ENCODE data around the gene SLC23A3.

Gene SLC23A3

GRCh38 chr2:219131327-219131726 is 38.5 kb downstream of the SLC23A3 start:
- POLR2A ChIA-PET = interaction anchor here (1.1 kb wide), 1 partner anchor 23 kb away, joined by 3 read pairs; no protein-coding TSS in a partner anchor
- TF ChIP-seq ARNT (IDR thresholded peaks at IDR 0.05) (no peak), FOXA1 (IDR thresholded peaks at IDR 0.05) (no peak), FOXM1 (IDR thresholded peaks at IDR 0.05; ENCODE audit: borderline replicate concordance) (no peak), NFRKB (IDR thresholded peaks at IDR 0.05) (no peak), ELF4 (IDR thresholded peaks at IDR 0.05) (no peak), TARDBP (IDR thresholded peaks at IDR 0.05) (no peak), PKNOX1 (IDR thresholded peaks at IDR 0.05) (no peak)
- no peak for DNase-seq (ENCODE audit: extremely low spot score)
- CTCF ChIA-PET = interaction anchor here (0.6 to 1.7 kb wide), 2 partner anchors 9 to 23 kb away, joined by 4 to 5 read pairs; no protein-coding TSS in a partner anchor

- TF ChIP-seq BHLHE40 (IDR thresholded peaks at IDR 0.05; ENCODE audit: borderline replicate concordance) (no peak), TARDBP (IDR thresholded peaks at IDR 0.05) (no peak), SUZ12 (IDR thresholded peaks at IDR 0.05) (no peak), NFRKB (IDR thresholded peaks at IDR 0.05) (no peak), FOXA1 (IDR thresholded peaks at IDR 0.05) (no peak), LEF1 (IDR thresholded peaks at IDR 0.05; ENCODE audit: borderline replicate concordance) (no peak), L3MBTL2 (conservative IDR thresholded peaks at IDR 0.05) (no peak), ZNF384 (IDR thresholded peaks at IDR 0.05) (no peak), SP1 (IDR thresholded peaks at IDR 0.05) (no peak), PKNOX1 (IDR thresholded peaks at IDR 0.05) (no peak), FOXM1 (IDR thresholded peaks at IDR 0.05; ENCODE audit: borderline replicate concordance) (no peak), ARNT (IDR thresholded peaks at IDR 0.05) (no peak), CTBP1 (IDR thresholded peaks at IDR 0.05; ENCODE audit: borderline replicate concordance) (no peak), HDGF (IDR thresholded peaks at IDR 0.05; ENCODE audit: borderline replicate concordance) (no peak), FOXK2 (IDR thresholded peaks at IDR 0.05) (no peak), ELF4 (IDR thresholded peaks at IDR 0.05) (no peak)
- POLR2A ChIA-PET = no interaction called here
- DNase-seq (ENCODE audit: extremely low spot score) = no peak
- CTCF ChIA-PET = interaction anchor here (0.6 kb wide), 1 partner anchor 56 kb away, joined by 3 read pairs; no protein-coding TSS in a partner anchor
Observed at GRCh38 chr2:219129589-219129988, 40.2 kb downstream of the SLC23A3 start.

GRCh38 chr2:219128396-219128795 is 41.4 kb downstream of the SLC23A3 start:
- no peak for DNase-seq (ENCODE audit: extremely low spot score)
- CTCF ChIA-PET = interaction anchor here (1.0 kb wide), 1 partner anchor 9 kb away, joined by 4 read pairs; no protein-coding TSS in a partner anchor
- TF ChIP-seq SUZ12 (IDR thresholded peaks at IDR 0.05) = no peak
- no peak for TF ChIP-seq TARDBP (IDR thresholded peaks at IDR 0.05)
- no peak for TF ChIP-seq HDGF (IDR thresholded peaks at IDR 0.05; ENCODE audit: borderline replicate concordance)
- no peak for TF ChIP-seq FOXM1 (IDR thresholded peaks at IDR 0.05; ENCODE audit: borderline replicate concordance)
- TF ChIP-seq CTBP1 (IDR thresholded peaks at IDR 0.05; ENCODE audit: borderline replicate concordance) = no peak
- no peak for TF ChIP-seq BHLHE40 (IDR thresholded peaks at IDR 0.05; ENCODE audit: borderline replicate concordance)
- TF ChIP-seq LEF1 (IDR thresholded peaks at IDR 0.05; ENCODE audit: borderline replicate concordance) = no peak
- TF ChIP-seq ELF4 (IDR thresholded peaks at IDR 0.05) = no peak
- TF ChIP-seq SP1 (IDR thresholded peaks at IDR 0.05) = no peak
- no peak for TF ChIP-seq NFRKB (IDR thresholded peaks at IDR 0.05)
- POLR2A ChIA-PET = no interaction called here

GRCh38 chr2:219127037-219127635 is 42.7 kb downstream of the SLC23A3 start:
- TF ChIP-seq NFRKB (IDR thresholded peaks at IDR 0.05) (no peak), FOXA1 (IDR thresholded peaks at IDR 0.05) (no peak), CTBP1 (IDR thresholded peaks at IDR 0.05; ENCODE audit: borderline replicate concordance) (no peak), FOXM1 (IDR thresholded peaks at IDR 0.05; ENCODE audit: borderline replicate concordance) (no peak), ELF4 (IDR thresholded peaks at IDR 0.05) (no peak), L3MBTL2 (conservative IDR thresholded peaks at IDR 0.05) (no peak), BHLHE40 (IDR thresholded peaks at IDR 0.05; ENCODE audit: borderline replicate concordance) (no peak), LEF1 (IDR thresholded peaks at IDR 0.05; ENCODE audit: borderline replicate concordance) (no peak), TARDBP (IDR thresholded peaks at IDR 0.05) (no peak), FOXK2 (IDR thresholded peaks at IDR 0.05) (no peak), SP1 (IDR thresholded peaks at IDR 0.05) (no peak), ARNT (IDR thresholded peaks at IDR 0.05) (no peak), PKNOX1 (IDR thresholded peaks at IDR 0.05) (no peak), SUZ12 (IDR thresholded peaks at IDR 0.05) (no peak), HDGF (IDR thresholded peaks at IDR 0.05; ENCODE audit: borderline replicate concordance) (no peak), ZNF384 (IDR thresholded peaks at IDR 0.05) (no peak)
- DNase-seq (ENCODE audit: extremely low spot score) = no peak
- ChIA-PET POLR2A (interaction anchor here (0.5 kb wide), 1 partner anchor 126 kb away, joined by 3 read pairs; the partner anchor contains the start of gene TUBA4B), CTCF (interaction anchor here (0.5 to 2.5 kb wide), 3 partner anchors 8 to 174 kb away, joined by 3 to 8 read pairs (median 4); no protein-coding TSS in a partner anchor)

- no peak for DNase-seq (ENCODE audit: extremely low spot score)
- ChIA-PET CTCF (interaction anchor here (2.5 kb wide), 1 partner anchor 97 kb away, joined by 8 read pairs; no protein-coding TSS in a partner anchor), POLR2A (interaction anchor here (0.5 kb wide), 1 partner anchor 126 kb away, joined by 3 read pairs; the partner anchor contains the start of gene TUBA4B)
- no peak for TF ChIP-seq CTBP1 (IDR thresholded peaks at IDR 0.05; ENCODE audit: borderline replicate concordance)
- no peak for TF ChIP-seq FOXK2 (IDR thresholded peaks at IDR 0.05)
- TF ChIP-seq ZNF384 (IDR thresholded peaks at IDR 0.05) = no peak
- no peak for TF ChIP-seq ARNT (IDR thresholded peaks at IDR 0.05)
- no peak for TF ChIP-seq BHLHE40 (IDR thresholded peaks at IDR 0.05; ENCODE audit: borderline replicate concordance)
- no peak for TF ChIP-seq SUZ12 (IDR thresholded peaks at IDR 0.05)
- TF ChIP-seq TARDBP (IDR thresholded peaks at IDR 0.05) = no peak
- TF ChIP-seq NFRKB (IDR thresholded peaks at IDR 0.05) = no peak
- TF ChIP-seq FOXA1 (IDR thresholded peaks at IDR 0.05) = no peak
- no peak for TF ChIP-seq L3MBTL2 (conservative IDR thresholded peaks at IDR 0.05)
- no peak for TF ChIP-seq HDGF (IDR thresholded peaks at IDR 0.05; ENCODE audit: borderline replicate concordance)
- no peak for TF ChIP-seq FOXM1 (IDR thresholded peaks at IDR 0.05; ENCODE audit: borderline replicate concordance)
- no peak for TF ChIP-seq LEF1 (IDR thresholded peaks at IDR 0.05; ENCODE audit: borderline replicate concordance)
- no peak for TF ChIP-seq PKNOX1 (IDR thresholded peaks at IDR 0.05)
- TF ChIP-seq SP1 (IDR thresholded peaks at IDR 0.05) = no peak
- no peak for TF ChIP-seq ELF4 (IDR thresholded peaks at IDR 0.05)
Observed at GRCh38 chr2:219126555-219126954, 43.3 kb downstream of the SLC23A3 start.

Data from HEK293T (cell line).